GM12801 (cell line): Measurements from ENCODE around the gene NID2.

ENCODE experiments used
- TF ChIP-seq, protein P1 (sequence below): IDR thresholded peaks from one replicate; pipeline ENCODE4 v1.5.1; 2011; ENCODE audit warnings: control low read depth; ENCODE audit not compliant: insufficient read length; ENCODE audit errors: extremely low read depth

NID2 gene

DNA sequence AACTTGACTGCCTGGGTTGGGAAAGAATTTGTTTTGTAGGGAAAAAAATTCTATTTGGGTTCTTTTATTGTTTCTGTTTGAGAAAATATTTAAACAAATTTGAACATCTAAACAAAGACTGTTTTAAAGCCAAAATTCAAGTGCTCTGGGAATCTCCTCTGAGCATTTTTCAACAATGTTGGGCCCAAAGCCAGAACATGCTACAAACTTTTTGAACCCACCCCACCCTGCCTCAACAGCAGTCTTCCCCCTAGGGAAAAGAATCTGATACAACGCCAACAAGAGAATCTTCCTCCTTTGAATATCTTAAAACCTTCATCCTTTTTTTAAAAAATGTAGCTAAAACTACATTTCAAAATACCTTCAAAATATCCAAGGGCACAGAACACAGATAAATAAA is 20.4 kb upstream of the NID2 start:
- TF ChIP-seq, protein P1, sequence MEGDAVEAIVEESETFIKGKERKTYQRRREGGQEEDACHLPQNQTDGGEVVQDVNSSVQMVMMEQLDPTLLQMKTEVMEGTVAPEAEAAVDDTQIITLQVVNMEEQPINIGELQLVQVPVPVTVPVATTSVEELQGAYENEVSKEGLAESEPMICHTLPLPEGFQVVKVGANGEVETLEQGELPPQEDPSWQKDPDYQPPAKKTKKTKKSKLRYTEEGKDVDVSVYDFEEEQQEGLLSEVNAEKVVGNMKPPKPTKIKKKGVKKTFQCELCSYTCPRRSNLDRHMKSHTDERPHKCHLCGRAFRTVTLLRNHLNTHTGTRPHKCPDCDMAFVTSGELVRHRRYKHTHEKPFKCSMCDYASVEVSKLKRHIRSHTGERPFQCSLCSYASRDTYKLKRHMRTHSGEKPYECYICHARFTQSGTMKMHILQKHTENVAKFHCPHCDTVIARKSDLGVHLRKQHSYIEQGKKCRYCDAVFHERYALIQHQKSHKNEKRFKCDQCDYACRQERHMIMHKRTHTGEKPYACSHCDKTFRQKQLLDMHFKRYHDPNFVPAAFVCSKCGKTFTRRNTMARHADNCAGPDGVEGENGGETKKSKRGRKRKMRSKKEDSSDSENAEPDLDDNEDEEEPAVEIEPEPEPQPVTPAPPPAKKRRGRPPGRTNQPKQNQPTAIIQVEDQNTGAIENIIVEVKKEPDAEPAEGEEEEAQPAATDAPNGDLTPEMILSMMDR, result no peak

DNA sequence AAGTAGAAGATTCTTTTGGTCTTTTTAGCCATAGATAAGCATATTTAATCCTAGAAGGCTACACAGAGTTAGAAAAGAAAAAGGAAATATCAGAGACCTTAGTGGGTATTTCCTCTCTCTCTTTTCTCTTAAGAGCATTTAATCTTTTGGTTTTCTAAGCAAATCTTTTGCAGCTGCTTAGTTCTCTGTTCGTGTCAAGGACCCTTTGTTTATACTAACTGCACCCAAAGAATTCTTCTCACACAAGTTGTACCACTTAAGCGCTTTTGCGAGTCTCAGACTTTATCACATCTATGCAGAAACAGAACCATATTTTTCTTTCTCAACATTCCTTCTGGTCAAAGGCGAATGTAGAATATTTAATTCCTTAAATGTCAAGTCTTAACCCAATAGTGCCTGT is 17.9 kb upstream of the NID2 start:
- TF ChIP-seq, protein P1, result no peak

GRCh38 chr14:52082903-52083302 is 14.0 kb upstream of the NID2 start:
- TF ChIP-seq, protein P1, result no peak

DNA sequence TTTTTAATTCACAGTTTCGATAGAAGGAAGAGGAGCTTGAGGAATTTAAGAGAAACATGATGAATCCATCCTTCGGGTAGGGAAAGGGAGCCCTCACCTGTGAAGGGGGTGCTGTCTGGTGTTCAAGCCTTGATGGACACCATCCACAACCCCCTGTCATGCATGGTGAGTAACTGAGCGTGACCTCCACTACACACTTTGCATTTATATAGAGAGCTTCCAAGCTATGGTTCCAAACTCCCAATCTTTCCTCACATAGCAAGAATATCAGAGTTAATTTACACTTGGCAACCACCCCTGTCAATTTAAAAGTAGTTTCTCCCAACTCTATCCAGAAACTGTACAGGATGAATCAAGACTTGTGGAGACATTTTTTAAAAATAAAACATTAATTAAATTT is 13.1 kb upstream of the NID2 start:
- TF ChIP-seq, protein P1, result no peak

DNA sequence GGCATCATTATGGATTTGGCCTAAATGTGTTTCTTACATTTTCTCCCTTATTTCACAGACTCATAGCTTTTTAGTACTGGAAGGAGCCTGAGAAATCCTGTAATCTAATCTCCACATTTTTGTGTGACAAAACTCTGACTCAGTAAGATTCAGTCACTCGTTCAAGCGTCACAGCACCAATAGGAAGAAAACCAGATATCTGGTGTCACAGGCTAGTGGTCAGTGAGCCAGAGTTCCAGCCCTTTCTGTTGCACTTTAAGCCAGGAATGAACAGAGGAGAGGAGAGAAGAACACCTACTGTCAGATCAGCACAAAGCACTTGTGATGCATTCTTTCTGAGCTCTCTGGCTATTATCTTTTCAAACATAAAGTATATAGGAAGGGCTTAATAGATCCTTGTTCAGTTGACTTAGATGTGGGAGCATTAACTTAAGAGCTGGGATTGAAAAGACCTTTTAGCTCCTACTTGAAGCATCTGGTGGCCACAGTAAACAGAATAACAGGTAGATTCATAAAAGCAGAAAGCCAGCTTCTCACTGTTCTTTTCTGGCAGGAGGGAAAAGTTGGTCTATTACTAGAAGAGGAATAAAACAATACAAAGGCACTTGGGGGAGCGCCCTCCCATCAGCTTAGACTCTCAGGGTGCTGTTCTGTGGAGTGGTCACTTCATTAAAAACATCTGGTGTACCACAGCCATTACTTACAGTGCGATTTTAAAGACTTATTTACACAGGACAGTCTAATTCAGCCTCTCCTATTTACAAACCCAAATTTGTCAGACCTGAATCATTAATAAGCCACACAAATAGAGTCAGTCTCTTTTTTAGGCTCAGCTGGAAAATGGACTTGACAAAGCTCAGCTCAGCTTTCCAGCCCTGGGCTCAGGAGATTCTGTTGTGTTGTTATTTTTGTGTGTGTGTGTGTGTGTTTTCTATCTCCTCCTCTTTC is 12.2 kb upstream of the NID2 start:
- TF ChIP-seq, protein P1, result no peak

- TF ChIP-seq, protein P1, result no peak
Observed at GRCh38 chr14:52080158-52080800, 11.4 kb upstream of the NID2 start.

GRCh38 chr14:52079239-52079959 is 10.5 kb upstream of the NID2 start:
- TF ChIP-seq, protein P1, result no peak
